ENCODE data around the gene CLDN5. TPM values are rescaled to one million over a fixed set of nuclear protein-coding genes. Genes with fewer than 3 reads are reported as not detected.

Gene CLDN5
- total RNA-seq, 4 donors from 2014 or later = 65.7 to 671 (median 224) TPM

DNA sequence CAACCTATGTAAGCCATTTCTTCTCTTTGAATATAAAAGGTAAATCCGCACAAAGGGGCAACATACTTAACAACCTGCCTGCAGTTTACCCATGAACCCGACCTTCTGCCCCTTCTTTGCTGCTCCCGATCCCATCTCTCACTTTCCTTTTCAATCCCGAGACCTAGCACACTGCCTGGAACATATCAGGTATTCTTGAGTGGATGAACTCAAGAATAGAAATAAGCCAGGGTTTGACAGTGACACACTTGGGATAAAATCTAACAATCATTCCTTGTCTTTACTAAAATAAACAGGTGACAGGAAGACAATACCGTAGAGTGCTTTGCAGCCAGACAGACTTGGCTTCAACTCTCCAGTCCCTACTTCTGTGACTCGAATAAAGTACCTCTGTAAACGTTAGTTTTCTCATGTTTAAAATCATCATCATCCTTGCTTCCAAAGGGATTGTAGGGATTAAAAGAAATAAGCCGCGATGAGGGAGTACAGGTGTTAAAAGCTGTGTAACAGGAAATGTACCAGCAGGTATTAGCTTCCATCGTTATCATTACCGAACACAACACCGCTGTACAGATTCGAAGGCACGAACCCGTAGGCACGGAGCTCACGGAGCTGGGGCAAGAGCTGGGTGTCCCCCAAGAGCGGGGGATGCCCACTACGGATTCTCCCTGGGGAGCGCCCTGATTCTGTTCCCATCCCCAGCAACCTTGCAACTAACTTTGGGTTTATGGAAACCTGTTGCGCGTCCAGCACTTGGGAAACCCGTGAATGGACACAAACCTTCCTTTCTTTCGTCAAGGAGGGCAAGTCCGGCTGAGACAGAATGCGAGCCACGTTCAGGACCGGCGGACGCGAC, 45.9 kb downstream of the CLDN5 start:
- TF ChIP-seq POLR2A (IDR thresholded peaks at IDR 0.05) = no peak
- TF ChIP-seq CTCF (IDR thresholded peaks at IDR 0.05) = no peak
- peaks cover 0 to 9% of the 10 kb centered on the region in 2 donors for H3K4me1 ChIP-seq
- H3K27me3 ChIP-seq = no peaks in the 10 kb centered on the region
- peak overlapping the region; percentile 59 to 73 for H3K4me3 ChIP-seq
- H3K36me3 ChIP-seq = no peaks in the 10 kb centered on the region
- peak in 1 of 2 donors; percentile 18 for DNase-seq
- no peaks in the 10 kb centered on the region for H3K9me3 ChIP-seq
- intact Hi-C loops (cut with DNase I; ENCODE audit: low total_unique reads) = no loop called here
- H3K27ac ChIP-seq = peak overlapping the region; percentile 98 to 99

- peak overlapping the region in 1 of 2 donors; percentile 99 for H3K27ac ChIP-seq
- intact Hi-C loops (cut with DNase I; ENCODE audit: low total_unique reads) = no loop called here
Measured at GRCh38 chr22:19477321-19478044, 46.7 kb downstream of the CLDN5 start.

DNA sequence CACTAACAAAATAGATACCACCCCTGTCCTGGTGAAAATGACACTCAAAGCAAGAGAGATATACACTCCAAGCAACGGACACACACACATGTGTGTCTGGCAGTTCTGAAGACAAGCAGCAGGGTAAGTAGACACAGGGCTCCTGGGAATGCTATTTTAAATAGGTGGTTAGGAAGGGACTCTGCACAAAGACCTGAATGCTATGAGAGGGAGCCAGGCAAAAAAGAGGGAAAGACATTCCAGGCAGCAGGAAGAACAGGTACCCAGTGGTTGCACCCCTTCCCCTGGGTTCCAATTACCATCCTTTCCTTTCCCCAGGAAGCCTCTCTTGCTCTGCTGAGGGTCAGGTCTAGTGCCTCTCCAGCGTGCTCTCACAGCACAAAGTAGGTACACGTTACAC, 48.2 kb downstream of the CLDN5 start:
- peaks cover 0 to 9% of the 10 kb centered on the region in 2 donors for H3K4me1 ChIP-seq
- TF ChIP-seq POLR2A (IDR thresholded peaks at IDR 0.05) (no peak), CTCF (IDR thresholded peaks at IDR 0.05) (no peak)
- H3K4me3 ChIP-seq = no peak overlapping the region
- no peaks in the 10 kb centered on the region for H3K36me3 ChIP-seq
- intact Hi-C loops (cut with DNase I; ENCODE audit: low total_unique reads) = no loop called here
- H3K27ac ChIP-seq = no peak overlapping the region
- no peaks in the 10 kb centered on the region for H3K9me3 ChIP-seq
- no peaks in the 10 kb centered on the region for H3K27me3 ChIP-seq
- DNase-seq = no peak

More at GRCh38 chr22:19477321-19478044, 46.7 kb downstream of the CLDN5 start:
- Histone ChIP-seq H3K27me3 (no peaks in the 10 kb centered on the region), H3K9me3 (no peaks in the 10 kb centered on the region), H3K4me1 (peaks cover 0 to 9% of the 10 kb centered on the region in 2 donors), H3K4me3 (peak overlapping the region; percentile 59 to 73), H3K36me3 (no peaks in the 10 kb centered on the region)
- no peak for DNase-seq
- no peak for TF ChIP-seq CTCF (IDR thresholded peaks at IDR 0.05)
- no peak for TF ChIP-seq POLR2A (IDR thresholded peaks at IDR 0.05)

- Histone ChIP-seq H3K9me3 (no peaks in the 10 kb centered on the region), H3K27ac (no peak overlapping the region), H3K4me1 (peaks cover 0 to 5% of the 10 kb centered on the region in 2 donors), H3K4me3 (no peak overlapping the region), H3K36me3 (no peaks in the 10 kb centered on the region), H3K27me3 (no peaks in the 10 kb centered on the region)
- intact Hi-C loops (cut with DNase I; ENCODE audit: low total_unique reads) = no loop called here
- TF ChIP-seq CTCF (IDR thresholded peaks at IDR 0.05) (no peak), POLR2A (IDR thresholded peaks at IDR 0.05) (no peak)
- no peak for DNase-seq
Measured at GRCh38 chr22:19473578-19473977, 50.6 kb downstream of the CLDN5 start.

Other genes starting within 250 kb of the CLDN5 start
- gene CLTCL1, start 232.7 kb downstream of the CLDN5 start, total RNA-seq = 10 to 100 TPM in 2 of 4 donors, 1 to 10 TPM in 2; 1.0 to 20.5 (median 11.4) TPM
- 10 to 100 TPM in 2 of 4 donors, 1 to 10 TPM in 1, under 1 TPM in 1; 0.29 to 32.1 (median 11.7) TPM for gene HIRA, start 92.7 kb downstream of the CLDN5 start, total RNA-seq
- 10 to 100 TPM in 3 of 4 donors, 1 to 10 TPM in 1; 5.0 to 20.4 (median 12.3) TPM for gene MRPL40, start 91.9 kb downstream of the CLDN5 start, total RNA-seq
- 100 to 1,000 TPM in 1 of 4 donors, 10 to 100 TPM in 3; 38.4 to 112 (median 47.8) TPM for gene C22orf39, start 76.7 kb downstream of the CLDN5 start, total RNA-seq
- 10 to 100 TPM; 30.5 to 55.0 (median 45.7) TPM for gene UFD1, start 45.2 kb downstream of the CLDN5 start, total RNA-seq
- gene CDC45, start 44.5 kb downstream of the CLDN5 start, total RNA-seq = 10 to 100 TPM in 1 of 4 donors, not detected in 3; 11.7 TPM
- 10 to 100 TPM in 3 of 4 donors, 1 to 10 TPM in 1; 9.4 to 67.6 (median 25.3) TPM for gene SEPTIN5, start 190.1 kb upstream of the CLDN5 start, total RNA-seq
- 1 to 10 TPM in 2 of 4 donors, under 1 TPM in 1, not detected in 1; 0.76 to 7.4 (median 6.4) TPM for gene GP1BB, start 199.1 kb upstream of the CLDN5 start, total RNA-seq
- gene TBX1, start 236.4 kb upstream of the CLDN5 start, total RNA-seq = 10 to 100 TPM in 2 of 4 donors, 1 to 10 TPM in 2; 1.0 to 23.2 (median 5.8) TPM